PC-9 (cell line): ENCODE data around the gene RIMKLB. TPM values are rescaled to one million over a fixed set of nuclear protein-coding genes. Genes with fewer than 3 reads are reported as not detected.
"Not testable (repeated sequence)": the region's sequence is repeated elsewhere in the genome, so short reads cannot be mapped to it uniquely, and the experiment has no call there.

Experiments
- BruUV-seq: library from RNA; stranded (reverse); fragments of 400-500 nt; replicated peaks from 2 replicates; lab custom pipeline; 2021; lab: Mats Ljungman, UMichigan
- CTCF ChIA-PET: fragments of 300-600 bp; sonication (Branson Sonifier 250); formaldehyde crosslinking; loops from one replicate; lab custom pipeline; 2022; ENCODE audit warnings: antibody characterized with exemption; lab: Charles Lee
- POLR2A ChIA-PET: fragments of 300-600 bp; sonication (Branson Sonifier 250); formaldehyde crosslinking; loops from one replicate; lab custom pipeline; 2022; ENCODE audit warnings: antibody characterized with exemption; ENCODE audit not compliant: unreplicated experiment; lab: Charles Lee
- DNase-seq, 2 experiments: peaks; one replicate each; pipeline versions ENCODE4 v3.0.0 to v3.0.0-alpha.2; 2015 to 2022; ENCODE audit warnings: mixed read lengths in 1 of 2
- H2AFZ ChIP-seq: fragments of 200-600 bp; sonication (generic); 2 replicates; pipeline ENCODE4 v1.8.1; 2017; ENCODE audit warnings: antibody characterized with exemption
- H3F3A ChIP-seq: fragments of 200-600 bp; sonication (generic); 2 replicates; pipeline ENCODE4 v1.8.1; 2017; ENCODE audit warnings: antibody characterized with exemption, mild to moderate bottlenecking, low read depth; ENCODE audit not compliant: insufficient read depth
- H3K27ac ChIP-seq: fragments of 200-600 bp; sonication (generic); 2 replicates; pipeline ENCODE4 v1.6.1; 2016; ENCODE audit warnings: mixed run types
- H3K27me3 ChIP-seq: fragments of 200-600 bp; sonication (generic); 2 replicates; pipeline ENCODE4 v1.6.1; 2016; ENCODE audit warnings: low read depth, mixed run types; ENCODE audit not compliant: insufficient read depth
- H3K36me3 ChIP-seq: fragments of 200-600 bp; sonication (generic); 2 replicates; pipeline ENCODE4 v1.6.1; 2016; ENCODE audit warnings: low read depth, mixed run types
- H3K4me1 ChIP-seq: fragments of 200-600 bp; sonication (generic); replicated peaks from 2 replicates; pipeline ENCODE4 v1.6.1; 2016; ENCODE audit warnings: mixed run types; ENCODE audit not compliant: insufficient read depth
- H3K4me2 ChIP-seq: fragments of 200-600 bp; sonication (generic); 2 replicates; pipeline ENCODE4 v1.6.1; 2017; ENCODE audit warnings: mixed run types
- H3K4me3 ChIP-seq: fragments of 200-600 bp; sonication (generic); 2 replicates; pipeline ENCODE4 v1.6.1; 2016; ENCODE audit warnings: mixed run types
- H3K79me2 ChIP-seq: fragments of 200-600 bp; sonication (generic); 2 replicates; pipeline ENCODE4 v1.6.1; 2017; ENCODE audit warnings: low read depth, mixed run types
- H3K9me2 ChIP-seq: fragments of 200-600 bp; sonication (generic); 2 replicates; pipeline ENCODE4 v1.8.1; 2017; ENCODE audit warnings: mild to moderate bottlenecking; ENCODE audit not compliant: insufficient read depth
- H3K9me3 ChIP-seq: fragments of 200-600 bp; sonication (generic); 2 replicates; pipeline ENCODE4 v1.8.1; 2016; ENCODE audit warnings: low read depth; ENCODE audit not compliant: insufficient read depth
- H4K20me1 ChIP-seq: fragments of 200-600 bp; sonication (generic); 2 replicates; pipeline ENCODE4 v1.8.1; 2017; ENCODE audit not compliant: insufficient read depth
- CTCF ChIP-seq: fragments of 200-600 bp; sonication (generic); conservative IDR thresholded peaks from 2 replicates; pipeline ENCODE4 v1.6.1; 2017; ENCODE audit warnings: mixed run types, antibody characterized with exemption, mild to moderate bottlenecking, moderate library complexity
- EZH2 ChIP-seq: fragments of 200-600 bp; sonication (generic); IDR thresholded peaks from 2 replicates; pipeline ENCODE4 v1.8.0; 2017; ENCODE audit warnings: antibody characterized with exemption, low read depth
- intact Hi-C: fragments of 100-400 bp; cut with micrococcal nuclease; formaldehyde crosslinking; loops from one replicate; pipeline ENCODE4 v1.10.0; 2022; ENCODE audit not compliant: unreplicated experiment
- total RNA-seq: library from RNA; stranded (reverse); gene quantifications from 2 replicates; pipeline ENCODE4 v1.2.3, GENCODE V29; 2021

Gene RIMKLB
- total RNA-seq, 1 experiment from 2014 or later, result 64.8 TPM

- BruUV-seq, DNase-seq, CTCF ChIA-PET, H3K4me3 ChIP-seq, H3F3A ChIP-seq, H3K27me3 ChIP-seq, H2AFZ ChIP-seq, H3K4me1 ChIP-seq, H4K20me1 ChIP-seq, H3K9me3 ChIP-seq, intact Hi-C loops, H3K79me2 ChIP-seq, POLR2A ChIA-PET, H3K36me3 ChIP-seq, H3K27ac ChIP-seq, H3K4me2 ChIP-seq, H3K9me2 ChIP-seq: not testable (repeated sequence)
Measured at GRCh38 chr12:8805487-8805886, 107.7 kb downstream of the RIMKLB start.

- H2AFZ ChIP-seq, result not testable (repeated sequence)
Measured at GRCh38 chr12:8807084-8807483, 109.3 kb downstream of the RIMKLB start.

DNA sequence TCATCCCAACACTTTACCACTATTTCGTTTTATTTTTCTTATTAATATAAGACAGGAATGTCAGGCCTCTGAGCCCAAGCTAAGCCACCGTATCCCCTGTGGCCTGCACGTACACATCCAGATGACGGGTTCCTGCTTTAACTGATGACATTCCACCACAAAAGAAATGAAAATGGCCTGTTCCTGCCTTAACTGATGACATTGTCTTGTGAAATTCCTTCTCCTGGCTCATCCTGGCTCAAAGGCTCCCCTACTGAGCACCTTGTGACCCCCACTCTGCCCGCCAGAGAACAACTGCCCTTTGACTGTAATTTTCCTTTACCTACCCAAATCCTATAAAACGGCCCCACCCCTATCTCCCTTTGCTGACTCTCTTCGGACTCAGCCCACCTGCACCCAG is 112.3 kb downstream of the RIMKLB start:
- H3K9me2 ChIP-seq, CTCF ChIA-PET, H3K4me1 ChIP-seq, H3K27me3 ChIP-seq, H3K9me3 ChIP-seq, H3K4me2 ChIP-seq, H3K79me2 ChIP-seq, DNase-seq, H3K27ac ChIP-seq, POLR2A ChIA-PET, BruUV-seq, H3K4me3 ChIP-seq, intact Hi-C loops, H4K20me1 ChIP-seq, H2AFZ ChIP-seq, H3K36me3 ChIP-seq, H3F3A ChIP-seq: not testable (repeated sequence)

More at GRCh38 chr12:8807084-8807483, 109.3 kb downstream of the RIMKLB start:
- H3K27me3 ChIP-seq, H3K36me3 ChIP-seq, H3K4me1 ChIP-seq, H3K4me3 ChIP-seq, H3K4me2 ChIP-seq, H3K9me2 ChIP-seq, H3K79me2 ChIP-seq, DNase-seq, POLR2A ChIA-PET, BruUV-seq, H3F3A ChIP-seq, H3K27ac ChIP-seq, CTCF ChIA-PET, intact Hi-C loops, H3K9me3 ChIP-seq, H4K20me1 ChIP-seq: not testable (repeated sequence)

GRCh38 chr12:8813572-8814357 is 116.0 kb downstream of the RIMKLB start:
- H3K27ac ChIP-seq, result no peak overlapping the region

More at GRCh38 chr12:8813572-8814357, 116.0 kb downstream of the RIMKLB start:
- Histone ChIP-seq H4K20me1 (no peaks in the 10 kb centered on the region), H3K36me3 (no peaks in the 10 kb centered on the region), H3K9me3 (no peaks in the 10 kb centered on the region), H3K27me3 (no peaks in the 10 kb centered on the region), H2AFZ (no peak overlapping the region), H3K4me1 (no peaks in the 10 kb centered on the region), H3K79me2 (no peaks in the 10 kb centered on the region), H3K4me2 (no peak overlapping the region), H3K4me3 (no peak overlapping the region), H3K9me2 (no peaks in the 10 kb centered on the region), H3F3A (no peaks in the 10 kb centered on the region)
- ChIA-PET POLR2A (no interaction called here), CTCF (no interaction called here)
- intact Hi-C loops, result no loop called here
- DNase-seq, result no peak
- TF ChIP-seq CTCF, result no peak
- no peak for TF ChIP-seq EZH2
- no TSS peak for BruUV-seq
